Body of pancreas (tissue), 4 donors: ENCODE results near the gene GABRG3.

ENCODE experiments used
- POLR2A ChIP-seq, 3 donors: fragments of 450-650 bp; IDR thresholded peaks; one replicate each; pipeline ENCODE4 v1.6.1; 2016; ENCODE audit warnings: antibody characterized with exemption in 3 of 3, mild to moderate bottlenecking in 2 of 3
- TF ChIP-seq, protein P1 (sequence below), 7 experiments: fragments of 450-650 bp in 4 of 7; fragments of 200-600 bp in 3 of 7; sonication (generic) in 3 of 7; IDR thresholded peaks; one replicate each; pipeline ENCODE4 v1.5.1; 2016 to 2019; ENCODE audit warnings: antibody characterized with exemption in 7 of 7

DNA sequence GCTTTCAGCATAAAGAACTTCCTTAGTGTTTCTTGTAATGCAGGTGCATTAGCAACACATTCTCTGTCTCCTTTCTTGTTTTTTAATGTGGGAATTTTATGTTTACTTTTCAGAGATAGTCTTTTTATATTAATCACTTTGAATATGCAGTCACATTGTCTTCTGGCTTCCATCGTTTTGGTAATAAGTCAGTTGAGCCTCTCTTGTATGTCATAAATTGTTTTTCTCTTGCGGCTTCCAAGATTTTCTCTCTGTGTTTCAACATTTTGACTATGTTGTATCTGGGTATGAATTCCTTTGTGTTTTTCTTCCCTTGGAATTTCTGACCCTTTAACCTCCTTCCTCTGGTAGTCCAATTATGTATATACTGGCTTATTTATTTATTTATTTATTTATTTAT lies 25.3 kb downstream of the GABRG3 start:
- no peak for TF ChIP-seq POLR2A (IDR thresholded peaks at IDR 0.05)
- TF ChIP-seq, protein P1, sequence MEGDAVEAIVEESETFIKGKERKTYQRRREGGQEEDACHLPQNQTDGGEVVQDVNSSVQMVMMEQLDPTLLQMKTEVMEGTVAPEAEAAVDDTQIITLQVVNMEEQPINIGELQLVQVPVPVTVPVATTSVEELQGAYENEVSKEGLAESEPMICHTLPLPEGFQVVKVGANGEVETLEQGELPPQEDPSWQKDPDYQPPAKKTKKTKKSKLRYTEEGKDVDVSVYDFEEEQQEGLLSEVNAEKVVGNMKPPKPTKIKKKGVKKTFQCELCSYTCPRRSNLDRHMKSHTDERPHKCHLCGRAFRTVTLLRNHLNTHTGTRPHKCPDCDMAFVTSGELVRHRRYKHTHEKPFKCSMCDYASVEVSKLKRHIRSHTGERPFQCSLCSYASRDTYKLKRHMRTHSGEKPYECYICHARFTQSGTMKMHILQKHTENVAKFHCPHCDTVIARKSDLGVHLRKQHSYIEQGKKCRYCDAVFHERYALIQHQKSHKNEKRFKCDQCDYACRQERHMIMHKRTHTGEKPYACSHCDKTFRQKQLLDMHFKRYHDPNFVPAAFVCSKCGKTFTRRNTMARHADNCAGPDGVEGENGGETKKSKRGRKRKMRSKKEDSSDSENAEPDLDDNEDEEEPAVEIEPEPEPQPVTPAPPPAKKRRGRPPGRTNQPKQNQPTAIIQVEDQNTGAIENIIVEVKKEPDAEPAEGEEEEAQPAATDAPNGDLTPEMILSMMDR (IDR thresholded peaks at IDR 0.05), result no peak
